Fibroblast of skin of right biceps (primary cell): ENCODE data around the gene C14orf180.
"Not testable (repeated sequence)": the region's sequence is repeated elsewhere in the genome, so short reads cannot be mapped to it uniquely, and the experiment has no call there.

ENCODE experiments used
- DNase-seq: peaks from one replicate; pipeline ENCODE4 v3.0.0-alpha.2; 2013

The C14orf180 gene

DNA sequence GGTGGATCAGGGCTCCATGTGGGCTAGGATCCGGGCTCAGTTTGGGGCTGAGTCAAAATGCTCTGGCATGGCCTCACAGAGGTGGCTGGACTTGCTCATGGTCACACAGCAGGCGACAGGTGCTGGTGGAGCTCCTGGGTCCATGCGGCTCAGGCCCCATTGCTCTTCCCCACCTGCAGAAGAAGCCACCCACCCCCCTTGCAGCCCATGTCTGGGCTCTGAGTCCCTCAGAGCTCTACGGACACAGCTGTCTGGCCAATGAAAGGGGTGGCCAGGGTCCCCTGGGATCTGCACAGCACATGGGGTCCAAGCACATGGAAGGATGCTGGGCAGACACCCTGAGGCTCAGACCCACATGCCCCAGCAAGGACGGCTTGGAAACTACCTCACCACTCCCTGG lies 17.0 kb upstream of the C14orf180 start:
- no peak for DNase-seq

- no peak for DNase-seq
Observed at GRCh38 chr14:104563191-104563741, 16.3 kb upstream of the C14orf180 start.

GRCh38 chr14:104563742-104564615 lies 15.6 kb upstream of the C14orf180 start:
- DNase-seq: peak; percentile 36

- DNase-seq: no peak
Observed at GRCh38 chr14:104564744-104565679, 14.6 kb upstream of the C14orf180 start.

DNA sequence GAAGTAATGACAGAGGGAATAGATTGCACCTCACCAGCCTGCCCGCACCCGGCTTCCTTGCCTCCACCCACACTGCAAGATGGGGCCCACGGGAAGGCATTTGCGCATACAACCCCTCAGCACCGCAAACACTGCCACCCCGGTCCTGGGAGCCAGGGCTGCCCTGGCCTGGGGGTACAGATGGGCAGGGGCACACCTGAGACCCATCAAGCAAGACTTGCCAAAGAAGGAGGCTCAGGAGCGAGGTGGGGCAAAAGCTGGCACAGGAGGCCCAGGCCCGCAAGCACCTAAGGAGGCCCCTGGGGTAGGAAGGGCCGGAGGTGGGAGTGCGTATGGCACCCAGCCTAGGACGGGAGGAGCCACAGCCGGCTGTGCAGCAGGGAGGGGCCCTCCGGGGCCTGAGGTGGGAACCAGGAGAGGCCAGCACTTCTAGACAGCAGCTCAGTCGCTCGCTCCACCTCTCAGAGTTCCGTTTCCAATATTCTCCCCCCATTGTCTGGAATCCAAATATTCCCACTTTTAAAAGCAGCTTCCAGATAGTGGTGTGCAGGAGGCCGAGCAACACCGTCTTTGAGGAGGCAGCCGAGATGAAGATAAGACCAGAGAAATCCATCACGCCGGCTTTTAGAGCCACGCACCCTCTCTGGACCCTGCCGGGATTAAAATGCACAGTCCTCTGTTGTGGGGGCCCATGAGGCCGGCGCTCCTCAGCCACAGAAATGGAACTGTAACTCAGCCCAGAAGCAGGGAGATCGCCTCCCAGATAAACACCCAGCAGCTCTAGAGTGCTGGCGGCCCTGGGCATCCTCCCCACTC lies 12.2 kb upstream of the C14orf180 start:
- no peak for DNase-seq

- no peak for DNase-seq
Observed at GRCh38 chr14:104567957-104568225, 11.7 kb upstream of the C14orf180 start.

DNA sequence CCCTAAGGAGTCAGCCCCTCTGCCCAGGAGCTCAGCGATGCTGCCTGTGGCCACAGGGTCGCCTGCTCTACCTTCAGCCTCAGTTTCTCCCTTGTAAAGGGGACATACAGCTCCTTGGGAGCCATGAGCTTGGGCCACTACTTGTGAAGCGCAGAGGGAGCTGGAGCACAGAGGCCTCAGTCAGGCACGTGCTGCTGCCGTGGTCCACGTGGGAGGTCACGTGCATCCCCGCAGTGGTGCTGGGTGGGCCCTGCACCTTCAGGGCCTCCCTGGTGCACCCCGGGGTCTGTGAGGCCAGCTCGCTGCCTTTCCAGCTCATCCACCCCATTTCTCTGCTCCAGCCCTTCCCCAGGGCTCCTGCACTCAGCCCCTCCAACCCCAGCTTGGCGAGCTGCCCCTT lies 10.9 kb upstream of the C14orf180 start:
- no peak for DNase-seq

GRCh38 chr14:104569435-104569834 lies 10.1 kb upstream of the C14orf180 start:
- DNase-seq: no peak

DNA sequence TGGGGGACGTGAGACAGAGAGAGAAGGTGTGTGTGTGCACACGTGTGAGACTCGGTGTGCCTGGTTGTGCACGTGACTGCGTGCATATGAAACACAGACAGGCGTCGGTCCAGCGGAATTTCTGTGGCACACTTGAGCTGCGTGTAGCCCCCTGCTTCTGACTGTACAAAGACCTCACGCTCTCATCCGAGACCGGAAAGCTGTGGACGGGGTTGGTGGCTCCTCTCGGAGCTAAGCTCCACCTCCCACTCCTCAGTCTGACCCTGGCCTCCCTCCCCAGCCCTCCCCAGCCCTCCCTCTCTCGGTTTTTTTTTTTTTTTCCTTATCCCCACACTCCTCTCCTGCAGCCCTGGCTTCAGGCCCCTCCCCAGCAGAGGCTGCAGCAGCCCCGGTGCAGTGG lies 8.3 kb upstream of the C14orf180 start:
- no peak for DNase-seq

GRCh38 chr14:104572024-104572626 lies 7.4 kb upstream of the C14orf180 start:
- DNase-seq: no peak

GRCh38 chr14:104572668-104573067 lies 6.9 kb upstream of the C14orf180 start:
- DNase-seq: no peak

- no peak for DNase-seq
Observed at GRCh38 chr14:104573930-104574329, 5.6 kb upstream of the C14orf180 start.

GRCh38 chr14:104574536-104574935 lies 5.0 kb upstream of the C14orf180 start:
- no peak for DNase-seq

GRCh38 chr14:104574978-104575583 lies 4.5 kb upstream of the C14orf180 start:
- no peak for DNase-seq

DNA sequence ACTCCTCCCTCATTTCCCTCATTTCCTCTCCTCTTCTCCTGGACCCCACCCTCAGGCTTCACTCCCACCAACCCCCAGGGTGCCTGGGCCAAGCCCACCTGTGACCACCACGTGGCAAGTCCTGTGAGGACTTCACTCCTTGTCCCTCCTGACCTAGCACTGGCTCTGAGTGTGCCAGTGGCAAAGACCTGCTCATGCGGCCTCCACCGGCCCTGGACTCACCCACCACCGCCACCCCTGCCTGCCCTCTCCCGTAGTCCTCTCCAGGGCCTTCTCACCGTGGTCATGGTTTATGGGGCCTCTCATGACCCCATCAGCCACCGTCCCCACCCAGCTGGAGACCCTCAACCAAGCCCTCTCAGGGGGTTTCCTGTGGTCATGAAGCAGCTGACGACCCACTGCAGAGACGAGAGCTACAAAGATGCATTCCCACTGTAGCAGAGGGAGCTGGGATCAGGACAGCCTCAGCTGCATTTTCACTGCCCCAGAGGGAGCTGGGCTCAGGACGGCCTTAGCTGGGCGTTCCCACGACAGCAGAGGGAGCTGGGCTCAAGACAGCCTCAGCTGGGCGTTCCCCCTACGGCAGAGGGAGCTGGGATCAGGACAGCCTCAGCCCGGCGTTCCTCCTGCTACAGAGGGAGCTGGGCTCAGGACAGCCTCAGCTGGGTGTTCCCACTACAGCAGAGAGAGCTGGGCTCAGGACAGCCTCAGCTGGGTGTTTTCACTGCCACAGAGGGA lies 3.2 kb upstream of the C14orf180 start:
- no peak for DNase-seq

DNA sequence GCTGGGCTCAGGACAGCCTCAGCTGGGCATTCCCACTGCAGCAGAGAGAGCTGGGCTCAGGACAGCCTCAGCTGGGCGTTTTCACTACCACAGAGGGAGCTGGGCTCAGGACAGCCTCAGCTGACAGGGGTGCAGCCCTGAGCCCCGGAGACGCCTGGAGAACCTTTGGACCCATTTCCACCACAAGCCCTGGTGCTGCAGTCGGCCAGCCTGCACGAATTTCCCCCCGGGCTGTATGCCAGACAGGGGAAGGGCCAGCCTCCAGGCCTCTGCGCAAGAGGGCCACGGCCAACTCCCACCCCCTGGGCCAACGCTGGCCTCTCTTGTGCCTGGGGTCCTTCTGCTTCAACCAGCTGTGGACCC lies 2.6 kb upstream of the C14orf180 start:
- DNase-seq: no peak

GRCh38 chr14:104577426-104577825 lies 2.1 kb upstream of the C14orf180 start:
- no peak for DNase-seq

DNA sequence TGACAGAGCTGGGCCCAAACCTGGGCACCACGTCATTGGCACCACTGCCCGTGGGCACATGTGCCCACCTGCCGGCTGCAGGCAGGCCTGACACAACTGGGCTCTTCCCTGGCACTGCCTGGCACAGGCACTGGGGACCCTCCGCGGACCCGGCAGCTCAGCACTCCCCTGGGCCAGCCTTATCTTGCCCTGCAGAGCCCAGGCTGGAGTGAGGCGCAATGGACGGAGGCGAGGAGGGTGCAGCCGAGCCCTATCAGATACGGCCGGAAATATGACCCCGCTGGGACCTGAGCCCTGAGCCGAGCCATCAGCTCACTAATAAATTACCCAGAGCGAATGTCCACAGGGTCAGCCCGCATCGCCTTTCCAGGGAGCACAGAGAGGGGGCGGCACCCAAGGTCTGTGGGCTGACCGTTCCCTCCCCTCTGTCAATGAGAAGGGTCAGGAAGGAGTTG lies 1.7 kb upstream of the C14orf180 start:
- no peak for DNase-seq

- no peak for DNase-seq
Observed at GRCh38 chr14:104578321-104578720, 1.2 kb upstream of the C14orf180 start.

DNA sequence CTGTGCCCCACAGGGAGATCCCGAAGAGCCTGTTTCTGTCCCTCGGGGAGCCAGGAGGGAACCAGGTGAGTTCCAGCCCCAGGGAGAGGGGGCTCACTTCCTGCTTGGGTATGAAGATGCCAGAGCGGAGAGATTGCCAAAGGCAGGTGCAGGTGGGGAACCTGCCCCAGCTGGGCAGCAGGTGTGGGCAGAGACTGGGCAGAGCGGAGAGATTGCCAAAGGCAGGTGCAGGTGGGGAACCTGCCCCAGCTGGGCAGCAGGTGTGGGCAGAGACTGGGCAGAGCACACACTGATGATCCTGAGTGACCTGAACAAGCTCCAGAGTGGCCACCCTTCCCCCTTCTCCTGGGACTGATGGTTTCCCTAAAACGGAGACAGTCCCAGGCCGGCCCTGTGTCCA lies 375 bp downstream of the C14orf180 start:
- not testable (repeated sequence) for DNase-seq

DNA sequence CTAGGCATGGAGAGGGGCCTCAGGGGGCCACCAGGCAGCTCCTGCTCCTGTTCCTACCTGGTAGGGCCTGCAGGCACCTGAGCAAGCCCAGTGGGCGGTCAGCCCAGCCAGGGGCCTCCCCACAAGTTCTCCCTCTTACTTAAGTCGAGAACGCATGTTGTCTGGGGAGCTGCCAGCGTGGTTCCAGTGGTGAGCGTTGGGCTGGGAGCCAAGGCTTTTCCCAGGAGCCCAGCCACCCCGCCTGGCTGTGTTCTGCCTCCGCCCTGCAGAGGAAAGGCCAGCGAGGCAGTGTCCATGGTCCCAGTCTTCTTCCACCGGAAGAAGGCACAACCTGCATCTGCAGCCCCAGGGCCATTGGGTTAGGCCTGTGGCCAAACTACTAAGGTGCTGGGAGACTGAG lies 1.4 kb downstream of the C14orf180 start:
- no peak for DNase-seq
